HG02610 (cell line): ENCODE results near the gene LIX1L.
A peak's percentile ranks its signal among the peaks of the same experiment; 100 is the strongest.

Experiments
- ATAC-seq: cut with Tn5 transposase; IDR thresholded peaks from one replicate; pipeline ENCODE4 v1.9.1; 2021; ENCODE audit warnings: mild to moderate bottlenecking, moderate library complexity; ENCODE audit not compliant: unreplicated experiment

LIX1L gene

DNA sequence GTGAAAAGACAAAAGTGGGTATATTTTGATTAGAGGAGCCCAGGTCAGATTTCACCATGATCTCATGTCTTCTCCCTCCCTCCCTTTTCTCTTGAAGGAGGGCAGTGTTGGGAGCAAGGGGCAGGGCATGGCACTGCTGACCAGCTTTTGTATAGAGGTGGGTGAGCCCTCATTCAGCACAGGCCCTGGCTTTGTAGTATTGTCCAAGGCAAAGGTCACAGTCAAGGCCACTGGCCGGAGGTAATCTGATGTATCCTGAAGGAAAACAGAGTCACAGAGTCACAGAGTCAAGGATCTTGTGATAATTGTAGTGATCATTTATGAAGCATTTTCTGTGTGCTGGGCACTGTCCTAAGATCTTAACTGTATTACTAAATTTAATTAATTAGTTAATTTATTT is 59.8 kb downstream of the LIX1L start:
- no peak for ATAC-seq

DNA sequence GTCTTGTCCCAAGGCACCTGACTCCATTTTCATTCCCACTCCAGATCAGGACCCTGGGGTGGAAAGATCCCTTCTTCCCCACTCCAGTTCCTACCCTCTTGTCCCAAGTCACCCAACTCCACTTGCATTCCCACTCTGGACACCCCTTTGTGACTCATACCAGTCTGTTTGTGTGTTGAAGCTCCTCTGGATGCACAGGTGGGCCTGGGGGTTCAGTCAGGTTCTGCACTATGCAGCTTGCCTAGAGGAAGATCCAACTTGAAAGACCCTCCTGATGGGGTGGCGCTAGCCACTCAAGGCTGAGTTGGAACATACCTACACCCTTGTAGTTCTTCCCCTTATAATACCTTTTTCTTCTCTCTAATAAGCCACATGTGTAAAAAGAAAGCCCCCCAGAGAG is 62.3 kb downstream of the LIX1L start:
- ATAC-seq, result no peak

DNA sequence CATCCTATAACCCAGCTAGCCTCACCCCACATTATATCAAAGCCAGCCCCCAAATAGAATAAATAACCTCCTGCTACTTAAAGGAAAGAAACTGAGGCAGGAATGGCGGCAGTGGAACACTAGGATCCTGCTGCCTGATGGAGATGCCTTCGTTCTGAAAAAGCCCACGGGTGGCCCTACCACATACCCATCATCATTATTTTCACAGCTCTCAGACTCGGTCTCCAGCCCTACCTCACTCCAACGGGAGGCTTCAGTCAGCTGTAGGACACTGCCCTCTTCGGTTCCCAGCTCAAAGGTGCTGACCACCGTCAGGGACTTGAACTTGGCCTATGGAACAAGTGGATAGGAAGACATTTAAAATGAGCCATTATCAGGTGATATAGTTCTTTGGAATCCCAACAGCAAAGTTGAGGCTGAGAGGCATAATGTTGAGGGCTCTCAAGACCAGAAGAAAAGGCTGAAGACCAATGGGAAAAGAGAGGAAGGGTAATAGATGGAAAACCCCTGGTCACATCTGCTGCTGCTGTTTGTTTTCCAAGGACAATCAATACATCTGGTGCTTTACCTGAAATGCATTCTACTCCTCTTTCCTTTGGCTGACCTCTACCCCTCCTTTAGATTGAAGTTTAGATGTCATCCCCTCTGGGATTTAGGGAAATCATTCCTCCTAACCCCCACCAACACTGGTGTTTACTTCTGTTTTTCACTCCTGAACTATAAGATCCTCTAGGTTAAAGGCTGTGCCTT is 64.3 kb downstream of the LIX1L start:
- ATAC-seq, result no peak

DNA sequence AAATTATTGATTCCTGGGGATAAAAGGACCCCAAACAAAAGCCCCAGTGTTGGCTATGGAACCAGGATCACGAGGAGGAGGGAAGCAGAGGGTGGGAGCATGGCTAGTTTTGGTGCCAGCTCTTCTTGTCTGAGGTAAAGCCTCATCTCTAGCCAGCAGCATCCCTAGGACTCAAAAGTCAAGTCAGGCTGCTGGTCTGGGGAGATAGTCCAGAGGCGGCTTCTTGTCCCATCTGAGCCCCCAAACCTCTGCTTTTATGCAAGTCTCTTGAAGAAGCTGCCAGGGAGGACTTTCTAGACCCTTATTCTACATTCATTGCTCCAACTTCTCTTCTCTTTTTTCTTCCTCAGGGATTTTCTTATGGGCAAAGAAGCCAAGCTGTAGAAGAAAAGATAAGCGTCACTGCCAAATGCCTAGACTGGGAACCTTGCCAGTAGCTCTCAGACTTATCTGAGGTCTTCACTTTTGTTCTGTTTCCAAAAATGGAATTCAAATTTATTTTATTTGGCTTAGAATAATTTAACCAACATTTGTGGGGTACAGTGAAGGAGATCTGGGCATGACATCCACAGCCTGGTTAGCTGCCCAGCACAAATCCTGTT is 65.2 kb downstream of the LIX1L start:
- no peak for ATAC-seq

DNA sequence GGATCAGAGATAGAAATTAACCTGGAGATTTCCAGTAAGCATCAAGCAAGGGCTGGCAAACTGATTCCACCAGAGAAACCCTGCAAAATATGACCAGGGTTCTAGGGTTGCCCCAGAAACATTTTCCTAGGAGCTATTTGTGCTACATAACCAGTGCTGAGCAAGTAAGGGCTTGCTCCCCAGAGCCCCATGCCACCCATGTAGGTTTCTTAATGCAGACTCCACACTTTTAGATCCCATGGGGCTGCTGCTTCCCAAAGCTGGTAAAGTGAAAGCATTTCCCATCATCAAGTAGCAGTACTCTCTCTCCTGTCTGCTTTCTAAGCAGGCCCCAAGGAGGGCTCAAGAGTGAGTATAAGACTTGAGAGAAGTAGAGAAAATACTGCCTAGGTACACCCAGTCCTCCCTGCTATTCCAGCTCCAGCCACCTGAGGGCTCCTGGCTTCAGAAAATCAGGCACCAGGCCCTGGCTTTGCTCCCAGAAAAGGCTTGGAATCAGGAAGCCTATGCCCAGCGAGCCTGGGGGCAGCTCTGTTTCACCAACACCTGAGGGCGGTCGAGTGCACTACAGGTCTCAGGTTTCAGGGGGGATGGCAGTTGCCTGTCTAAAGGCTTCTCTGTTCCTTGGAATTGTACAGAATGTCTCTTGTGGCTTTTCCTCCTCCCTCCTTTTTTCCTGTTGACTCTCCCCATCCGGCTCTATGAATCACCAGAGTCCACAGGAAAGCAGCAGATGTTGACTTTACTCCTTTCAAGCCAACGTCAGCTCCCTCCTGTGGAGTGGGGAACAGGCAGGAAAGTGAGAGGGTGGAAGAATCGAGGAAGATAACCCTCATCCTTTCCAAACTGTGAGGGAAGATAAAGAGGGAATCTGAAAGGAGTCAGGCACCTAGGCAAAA is 66.0 kb downstream of the LIX1L start:
- ATAC-seq, result peak; percentile 57

DNA sequence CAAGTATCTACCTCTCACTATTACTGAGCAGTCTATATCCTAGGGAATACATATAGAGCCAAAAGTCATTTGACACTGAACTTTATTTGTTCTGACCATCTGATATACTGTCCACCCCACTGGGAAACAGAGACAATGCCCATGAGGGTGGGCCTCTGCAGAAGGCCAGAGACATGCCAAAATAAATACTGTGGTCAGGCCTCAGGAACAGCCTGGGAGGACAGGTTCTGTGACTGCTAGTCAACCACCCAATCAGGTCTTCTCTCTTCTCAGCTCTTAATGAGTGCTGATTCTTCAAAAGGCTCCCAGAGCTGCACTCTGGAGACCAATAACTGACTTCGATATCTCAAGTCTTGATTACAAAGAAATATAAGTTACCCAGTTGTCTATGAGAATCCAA is 66.7 kb downstream of the LIX1L start:
- ATAC-seq, result no peak

DNA sequence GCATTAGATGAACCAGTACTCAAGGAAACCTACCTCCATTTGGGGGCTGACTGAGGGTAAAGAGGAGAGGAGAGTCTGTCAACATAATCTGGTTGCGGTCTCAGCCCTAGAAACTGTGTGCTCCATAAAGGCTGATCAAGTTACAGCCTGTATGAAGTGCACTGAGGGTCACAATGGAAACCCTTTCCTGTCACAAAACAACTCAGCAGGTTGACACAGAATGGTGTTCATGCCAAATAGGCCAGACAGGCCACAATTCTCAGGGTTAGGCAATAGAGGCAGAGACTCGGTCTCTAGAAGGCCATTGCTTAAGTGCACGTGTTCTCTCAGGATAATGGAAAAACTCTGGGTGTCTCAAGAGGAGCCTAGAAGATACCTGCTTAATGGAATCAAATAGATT is 68.1 kb downstream of the LIX1L start:
- no peak for ATAC-seq

DNA sequence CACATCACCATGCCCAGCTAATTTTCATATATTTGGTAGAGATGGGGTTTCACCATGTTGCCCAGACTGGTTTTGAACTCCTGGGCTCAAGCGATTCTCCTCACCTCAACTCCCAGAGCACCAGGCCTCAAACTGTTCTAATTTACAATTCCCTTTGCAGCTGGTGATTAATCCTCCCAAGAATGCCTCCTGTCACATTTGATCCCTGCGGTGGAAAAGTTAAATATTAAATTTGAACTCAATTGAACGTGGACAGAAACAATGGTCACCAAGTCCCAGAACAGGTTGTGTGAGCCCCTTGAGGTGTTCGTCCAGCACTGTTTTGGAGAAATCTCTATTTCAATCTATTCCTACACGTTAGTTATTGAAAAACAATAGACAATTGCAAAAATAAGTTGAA is 70.2 kb downstream of the LIX1L start:
- no peak for ATAC-seq

DNA sequence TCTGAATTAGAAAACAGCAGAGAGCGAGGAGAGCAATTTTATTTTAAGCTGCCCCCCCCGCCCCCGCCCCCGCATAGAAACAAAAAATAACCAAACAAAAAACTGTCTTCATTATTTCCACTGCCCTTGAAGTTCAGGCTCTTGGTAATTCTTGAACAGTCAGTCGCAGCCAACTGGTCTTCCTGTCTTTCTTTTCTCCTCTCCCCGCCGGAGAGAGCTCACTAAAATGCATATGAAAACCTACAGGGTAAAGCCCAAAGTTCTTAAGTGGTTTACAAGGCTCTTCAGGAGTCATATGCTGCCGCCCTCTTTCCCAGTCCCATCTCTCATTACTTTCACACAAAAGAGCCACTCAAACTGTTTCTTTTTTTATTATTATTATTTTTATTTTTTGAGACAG is 71.0 kb downstream of the LIX1L start:
- no peak for ATAC-seq

DNA sequence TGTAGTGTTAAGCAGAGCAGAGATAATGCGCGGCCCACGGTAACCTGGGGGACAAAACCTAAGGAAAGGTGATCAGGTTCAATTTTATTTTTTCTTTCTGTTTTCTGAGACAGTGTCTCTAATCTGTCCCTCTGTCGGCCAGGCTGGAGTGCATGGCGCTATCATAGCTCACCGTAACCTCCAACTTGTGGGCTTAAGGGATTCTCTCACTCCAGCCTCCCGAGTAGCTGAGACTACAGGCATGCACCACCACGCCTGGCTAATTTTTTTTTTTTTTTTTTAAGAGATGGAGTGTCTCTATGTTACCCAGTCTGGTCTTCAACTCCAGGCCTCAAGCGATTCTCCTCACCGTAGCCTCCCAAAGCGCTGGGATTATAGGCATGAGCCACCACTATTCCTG is 71.4 kb downstream of the LIX1L start:
- ATAC-seq, result no peak

DNA sequence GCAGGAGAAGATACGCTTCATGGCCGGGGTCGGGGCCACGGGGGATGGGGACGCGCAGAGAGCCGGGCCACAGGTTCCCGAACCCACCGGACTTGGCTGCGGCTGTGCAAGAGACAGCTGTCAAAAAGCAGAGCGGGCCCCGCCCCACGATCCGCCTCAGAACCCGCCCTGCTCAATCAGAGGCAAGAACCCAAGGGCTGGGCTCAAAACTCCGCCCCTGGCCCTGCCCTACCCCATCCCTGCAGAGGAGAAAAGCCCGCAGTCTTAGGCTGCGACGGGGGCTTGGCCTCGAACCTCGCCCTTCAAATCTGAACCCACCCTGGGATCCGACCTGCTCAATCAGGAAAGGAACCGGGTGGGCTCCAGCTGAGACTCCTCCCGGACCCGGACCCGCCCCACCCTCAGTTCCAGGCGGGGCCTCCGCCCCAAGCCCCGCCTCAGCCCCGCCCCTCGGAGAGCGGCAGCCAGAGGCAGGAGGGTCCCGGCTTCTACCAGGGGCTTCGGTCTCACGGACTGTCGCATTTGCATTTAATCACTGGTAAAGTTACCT is 72.0 kb downstream of the LIX1L start, which contains the start of gene ANKRD35:
ANKRD35 (minus strand) TSS at position 129 of the 550 bp plus-strand sequence; CDS start at position 21, 108 bp downstream.
- ATAC-seq, result peak; percentile 100

DNA sequence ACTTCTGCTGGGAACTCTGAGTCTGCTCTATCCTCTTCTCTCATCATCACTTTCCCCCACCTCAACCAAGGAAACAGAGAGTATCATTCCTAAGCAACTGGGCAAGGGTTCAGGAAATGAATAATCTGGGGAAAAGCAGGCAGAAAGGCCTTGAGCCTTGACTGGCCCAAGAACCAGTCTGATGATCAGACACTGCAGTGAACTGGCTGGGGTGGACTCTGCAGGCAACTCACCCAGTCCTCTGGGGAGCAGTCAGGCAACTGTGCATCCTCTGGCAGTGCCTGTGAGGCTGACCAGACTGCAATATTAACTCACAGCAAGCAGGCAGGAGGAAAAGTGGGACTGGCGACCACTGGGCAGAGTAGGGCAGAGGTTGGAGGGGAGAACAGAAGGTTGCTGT is 73.1 kb downstream of the LIX1L start:
- no peak for ATAC-seq
